PC-9 (cell line): Measurements from ENCODE around the gene NR2E3.

Experiments
- EZH2 ChIP-seq: fragments of 200-600 bp; sonication (generic); IDR thresholded peaks from 2 replicates; pipeline ENCODE4 v1.8.0; 2017; ENCODE audit warnings: antibody characterized with exemption, low read depth
- TF ChIP-seq, protein P1 (sequence below): fragments of 200-600 bp; sonication (generic); conservative IDR thresholded peaks from 2 replicates; pipeline ENCODE4 v1.6.1; 2017; ENCODE audit warnings: mixed run types, antibody characterized with exemption, mild to moderate bottlenecking, moderate library complexity

GRCh38 chr15:71760852-71761251, 49.5 kb upstream of the NR2E3 start:
- TF ChIP-seq, protein P1, sequence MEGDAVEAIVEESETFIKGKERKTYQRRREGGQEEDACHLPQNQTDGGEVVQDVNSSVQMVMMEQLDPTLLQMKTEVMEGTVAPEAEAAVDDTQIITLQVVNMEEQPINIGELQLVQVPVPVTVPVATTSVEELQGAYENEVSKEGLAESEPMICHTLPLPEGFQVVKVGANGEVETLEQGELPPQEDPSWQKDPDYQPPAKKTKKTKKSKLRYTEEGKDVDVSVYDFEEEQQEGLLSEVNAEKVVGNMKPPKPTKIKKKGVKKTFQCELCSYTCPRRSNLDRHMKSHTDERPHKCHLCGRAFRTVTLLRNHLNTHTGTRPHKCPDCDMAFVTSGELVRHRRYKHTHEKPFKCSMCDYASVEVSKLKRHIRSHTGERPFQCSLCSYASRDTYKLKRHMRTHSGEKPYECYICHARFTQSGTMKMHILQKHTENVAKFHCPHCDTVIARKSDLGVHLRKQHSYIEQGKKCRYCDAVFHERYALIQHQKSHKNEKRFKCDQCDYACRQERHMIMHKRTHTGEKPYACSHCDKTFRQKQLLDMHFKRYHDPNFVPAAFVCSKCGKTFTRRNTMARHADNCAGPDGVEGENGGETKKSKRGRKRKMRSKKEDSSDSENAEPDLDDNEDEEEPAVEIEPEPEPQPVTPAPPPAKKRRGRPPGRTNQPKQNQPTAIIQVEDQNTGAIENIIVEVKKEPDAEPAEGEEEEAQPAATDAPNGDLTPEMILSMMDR: no peak
- no peak for TF ChIP-seq EZH2
